Activated CD4-positive, alpha-beta memory T cell treated with anti-CD3 and anti-CD28 coated beads for 36 hours (primary cell): Measurements from ENCODE around the gene IQGAP1. TPM values are rescaled to one million over a fixed set of nuclear protein-coding genes. Genes with fewer than 3 reads are reported as not detected.
"Not testable (repeated sequence)": the region's sequence is repeated elsewhere in the genome, so short reads cannot be mapped to it uniquely, and the experiment has no call there.

Experiments
- CTCF ChIA-PET: fragments of 350-600 bp; sonication (Branson Sonifier 250); formaldehyde crosslinking; loops from one replicate; lab custom pipeline; 2021; ENCODE audit warnings: antibody characterized with exemption, inconsistent platforms; lab: Charles Lee
- POLR2A ChIA-PET: fragments of 350-600 bp; sonication (Branson Sonifier 250); formaldehyde crosslinking; loops from one replicate; lab custom pipeline; 2021; ENCODE audit warnings: antibody characterized with exemption; lab: Charles Lee
- DNase-seq: peaks from one replicate; pipeline ENCODE4 v3.0.0-alpha.2; 2020
- H3K27ac Mint-ChIP-seq: one replicate; pipeline ENCODE4 v1.8.0; 2021; ENCODE audit warnings: mixed read lengths
- H3K27me3 Mint-ChIP-seq: one replicate; pipeline ENCODE4 v1.8.0; 2021; ENCODE audit warnings: mixed read lengths
- H3K36me3 Mint-ChIP-seq: one replicate; pipeline ENCODE4 v1.8.0; 2021; ENCODE audit warnings: mixed read lengths
- H3K4me1 Mint-ChIP-seq: one replicate; pipeline ENCODE4 v1.8.0; 2021; ENCODE audit warnings: low read depth, mixed read lengths
- H3K4me3 Mint-ChIP-seq: one replicate; pipeline ENCODE4 v1.8.0; 2021; ENCODE audit warnings: mild to moderate bottlenecking, mixed read lengths
- H3K9me3 Mint-ChIP-seq: one replicate; pipeline ENCODE4 v1.8.0; 2021; ENCODE audit warnings: mixed read lengths
- intact Hi-C: fragments of 100-400 bp; cut with micrococcal nuclease; formaldehyde crosslinking; loops from one replicate; pipeline ENCODE4 v1.15.1; 2023
- total RNA-seq, 2 experiments: library from RNA; stranded (reverse); gene quantifications; one replicate each; pipeline ENCODE4 v1.2.3, GENCODE V29; 2021

IQGAP1 gene, protein sequence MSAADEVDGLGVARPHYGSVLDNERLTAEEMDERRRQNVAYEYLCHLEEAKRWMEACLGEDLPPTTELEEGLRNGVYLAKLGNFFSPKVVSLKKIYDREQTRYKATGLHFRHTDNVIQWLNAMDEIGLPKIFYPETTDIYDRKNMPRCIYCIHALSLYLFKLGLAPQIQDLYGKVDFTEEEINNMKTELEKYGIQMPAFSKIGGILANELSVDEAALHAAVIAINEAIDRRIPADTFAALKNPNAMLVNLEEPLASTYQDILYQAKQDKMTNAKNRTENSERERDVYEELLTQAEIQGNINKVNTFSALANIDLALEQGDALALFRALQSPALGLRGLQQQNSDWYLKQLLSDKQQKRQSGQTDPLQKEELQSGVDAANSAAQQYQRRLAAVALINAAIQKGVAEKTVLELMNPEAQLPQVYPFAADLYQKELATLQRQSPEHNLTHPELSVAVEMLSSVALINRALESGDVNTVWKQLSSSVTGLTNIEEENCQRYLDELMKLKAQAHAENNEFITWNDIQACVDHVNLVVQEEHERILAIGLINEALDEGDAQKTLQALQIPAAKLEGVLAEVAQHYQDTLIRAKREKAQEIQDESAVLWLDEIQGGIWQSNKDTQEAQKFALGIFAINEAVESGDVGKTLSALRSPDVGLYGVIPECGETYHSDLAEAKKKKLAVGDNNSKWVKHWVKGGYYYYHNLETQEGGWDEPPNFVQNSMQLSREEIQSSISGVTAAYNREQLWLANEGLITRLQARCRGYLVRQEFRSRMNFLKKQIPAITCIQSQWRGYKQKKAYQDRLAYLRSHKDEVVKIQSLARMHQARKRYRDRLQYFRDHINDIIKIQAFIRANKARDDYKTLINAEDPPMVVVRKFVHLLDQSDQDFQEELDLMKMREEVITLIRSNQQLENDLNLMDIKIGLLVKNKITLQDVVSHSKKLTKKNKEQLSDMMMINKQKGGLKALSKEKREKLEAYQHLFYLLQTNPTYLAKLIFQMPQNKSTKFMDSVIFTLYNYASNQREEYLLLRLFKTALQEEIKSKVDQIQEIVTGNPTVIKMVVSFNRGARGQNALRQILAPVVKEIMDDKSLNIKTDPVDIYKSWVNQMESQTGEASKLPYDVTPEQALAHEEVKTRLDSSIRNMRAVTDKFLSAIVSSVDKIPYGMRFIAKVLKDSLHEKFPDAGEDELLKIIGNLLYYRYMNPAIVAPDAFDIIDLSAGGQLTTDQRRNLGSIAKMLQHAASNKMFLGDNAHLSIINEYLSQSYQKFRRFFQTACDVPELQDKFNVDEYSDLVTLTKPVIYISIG (N-terminal part only)
- 100 to 1,000 TPM; 186 to 207 TPM for total RNA-seq

DNA sequence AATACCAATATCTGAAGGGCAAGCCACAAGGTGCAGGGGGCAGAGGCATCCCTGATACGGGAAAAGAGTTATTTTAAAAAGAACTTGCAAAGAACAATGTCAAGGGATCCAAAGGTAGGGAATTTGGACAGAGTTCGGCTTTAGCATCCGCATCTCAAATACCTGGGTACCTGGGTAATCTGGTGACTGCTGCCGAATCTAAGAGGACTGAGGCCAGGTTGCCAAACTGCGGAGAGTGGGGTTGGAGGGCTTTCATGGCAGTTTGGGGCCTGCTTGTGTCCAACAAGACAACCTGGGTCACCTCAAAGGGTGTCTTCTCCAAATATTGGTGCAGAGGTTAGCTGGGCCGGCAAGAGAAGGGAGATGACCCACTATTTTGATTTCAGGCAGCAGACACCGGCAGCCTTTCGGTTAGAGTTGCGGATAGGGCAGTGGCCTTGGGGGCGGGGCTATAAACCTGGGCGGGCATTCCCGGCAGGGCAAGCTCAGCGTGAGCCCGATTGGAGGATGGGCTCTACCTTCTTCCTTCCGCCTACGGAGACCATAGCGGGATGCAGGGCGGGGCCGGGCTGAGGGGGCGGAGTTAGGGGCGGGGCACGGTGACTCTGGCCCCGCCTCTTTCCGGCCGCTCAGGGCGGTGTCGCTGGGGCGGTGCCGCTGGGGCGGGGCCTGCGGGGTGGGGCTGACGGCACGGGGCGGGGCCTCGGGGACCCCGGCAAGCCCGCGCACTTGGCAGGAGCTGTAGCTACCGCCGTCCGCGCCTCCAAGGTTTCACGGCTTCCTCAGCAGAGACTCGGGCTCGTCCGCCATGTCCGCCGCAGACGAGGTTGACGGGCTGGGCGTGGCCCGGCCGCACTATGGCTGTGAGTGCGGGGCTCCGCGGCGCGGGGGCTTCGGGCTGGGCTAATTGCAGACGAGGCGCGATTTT, at the start of gene IQGAP1:
Gene IQGAP1 (plus strand): TSS at position 709 of the 928 bp plus-strand sequence. CDS start 100 bp downstream, at position 809.
- H3K36me3 Mint-ChIP-seq, result peaks cover 28% of the 10 kb centered on the region
- no peaks in the 10 kb centered on the region for H3K9me3 Mint-ChIP-seq
- H3K27ac Mint-ChIP-seq, result peak within 1 kb of the TSS; percentile 91
- ChIA-PET CTCF (interaction anchor here (0.6 to 2.1 kb wide), 13 partner anchors 12 to 260 kb away, joined by 3 to 17 read pairs (median 4); no protein-coding TSS in a partner anchor), POLR2A (interaction anchor here (0.6 to 2.6 kb wide), 16 partner anchors 9 to 514 kb away, joined by 3 to 28 read pairs (median 5); partner anchors contain the start of gene ZNF774)
- H3K4me3 Mint-ChIP-seq, result peak within 1 kb of the TSS; percentile 92
- intact Hi-C loops, result loop anchor here (1.0 to 5.0 kb wide), 5 partner anchors 14 to 545 kb away; partner anchors contain the start of genes CIB1, GDPGP1, HDDC3 and ZNF774
- peak; percentile 98 for DNase-seq
- no peaks in the 10 kb centered on the region for H3K27me3 Mint-ChIP-seq
- peaks cover 46% of the 10 kb centered on the region for H3K4me1 Mint-ChIP-seq

DNA sequence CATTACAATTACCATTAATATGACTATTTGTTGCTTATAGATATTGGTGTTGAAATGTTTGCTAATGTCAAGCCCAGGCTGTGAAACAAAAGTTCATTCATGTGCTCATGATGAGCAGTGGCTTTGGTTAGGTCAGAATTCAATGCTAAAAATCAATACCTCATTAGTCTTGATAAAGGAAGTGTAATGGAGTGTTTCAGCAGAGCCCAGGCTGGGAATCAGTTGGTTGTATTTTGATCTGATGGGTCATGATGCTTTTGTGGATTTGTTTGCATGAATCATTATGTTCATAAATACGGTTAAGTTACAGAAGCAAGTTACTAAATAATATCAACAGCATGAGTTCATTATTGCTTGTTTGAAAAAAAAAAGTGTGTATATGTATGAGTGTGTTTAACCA, 49.5 kb upstream of the IQGAP1 start:
- DNase-seq, result no peak
- H3K27ac Mint-ChIP-seq, result no peak overlapping the region
- H3K36me3 Mint-ChIP-seq, result no peaks in the 10 kb centered on the region
- H3K4me1 Mint-ChIP-seq, result peaks cover 16% of the 10 kb centered on the region
- intact Hi-C loops, result no loop called here
- no peaks in the 10 kb centered on the region for H3K27me3 Mint-ChIP-seq
- CTCF ChIA-PET, result no interaction called here
- POLR2A ChIA-PET, result no interaction called here
- H3K4me3 Mint-ChIP-seq, result no peak overlapping the region
- no peaks in the 10 kb centered on the region for H3K9me3 Mint-ChIP-seq

DNA sequence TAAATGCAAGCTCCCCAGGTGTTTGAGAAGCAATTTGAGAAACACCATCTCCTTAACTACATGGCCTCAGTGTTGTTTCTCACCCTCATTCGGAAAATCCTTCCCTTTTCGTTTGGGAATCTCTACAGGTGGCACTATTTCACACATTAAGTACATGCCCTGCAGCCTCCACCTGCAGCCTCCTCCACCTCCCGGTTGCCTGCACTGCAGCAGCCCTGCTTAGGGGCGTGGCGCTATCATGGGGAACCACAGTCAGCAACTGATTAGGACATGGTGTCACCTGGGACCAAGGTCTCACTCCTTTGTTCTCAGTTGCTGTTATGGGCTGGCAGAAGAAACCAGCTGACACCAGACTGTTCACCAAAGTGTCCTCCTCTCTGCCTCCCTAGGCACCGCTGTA, 47.7 kb upstream of the IQGAP1 start:
- Mint-ChIP-seq H3K27me3 (no peaks in the 10 kb centered on the region), H3K4me1 (peaks cover 16% of the 10 kb centered on the region), H3K27ac (no peak overlapping the region), H3K9me3 (no peaks in the 10 kb centered on the region), H3K4me3 (no peak overlapping the region), H3K36me3 (no peaks in the 10 kb centered on the region)
- POLR2A ChIA-PET, result no interaction called here
- intact Hi-C loops, result no loop called here
- DNase-seq, result no peak
- CTCF ChIA-PET, result interaction anchor here (1.6 kb wide), 1 partner anchor 20 kb away, joined by 9 read pairs; no protein-coding TSS in a partner anchor

DNA sequence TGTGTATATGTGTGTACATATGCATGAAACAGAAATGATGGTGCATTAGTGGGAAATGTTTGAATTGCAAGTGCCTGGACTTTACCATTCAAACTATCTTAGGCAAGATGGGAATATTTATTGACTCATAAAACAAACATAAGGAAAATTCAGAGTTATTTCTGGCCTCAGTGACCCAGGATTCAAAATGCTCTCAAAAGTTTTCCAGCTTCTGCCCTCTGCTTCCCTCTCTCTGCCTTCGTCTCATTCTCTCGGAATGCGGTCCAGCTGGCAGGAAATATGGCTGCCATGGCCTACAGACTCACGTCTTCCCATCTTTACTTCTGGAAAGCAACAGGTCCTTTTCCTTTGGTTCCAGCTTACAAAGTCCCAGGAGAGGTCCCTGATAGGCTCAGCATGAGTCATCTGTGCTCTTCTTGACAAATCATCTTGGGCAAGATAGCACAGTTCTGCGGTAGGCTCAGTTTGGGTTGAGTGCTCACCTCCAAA, 44.7 kb upstream of the IQGAP1 start:
- no peak for DNase-seq
- Mint-ChIP-seq H3K36me3 (no peaks in the 10 kb centered on the region), H3K27ac (no peak overlapping the region), H3K9me3 (no peaks in the 10 kb centered on the region), H3K27me3 (no peaks in the 10 kb centered on the region), H3K4me3 (no peak overlapping the region), H3K4me1 (peaks cover 8% of the 10 kb centered on the region)
- POLR2A ChIA-PET, result no interaction called here
- CTCF ChIA-PET, result interaction anchor here (3.1 kb wide), 1 partner anchor 23 kb away, joined by 11 read pairs; no protein-coding TSS in a partner anchor
- intact Hi-C loops, result no loop called here

DNA sequence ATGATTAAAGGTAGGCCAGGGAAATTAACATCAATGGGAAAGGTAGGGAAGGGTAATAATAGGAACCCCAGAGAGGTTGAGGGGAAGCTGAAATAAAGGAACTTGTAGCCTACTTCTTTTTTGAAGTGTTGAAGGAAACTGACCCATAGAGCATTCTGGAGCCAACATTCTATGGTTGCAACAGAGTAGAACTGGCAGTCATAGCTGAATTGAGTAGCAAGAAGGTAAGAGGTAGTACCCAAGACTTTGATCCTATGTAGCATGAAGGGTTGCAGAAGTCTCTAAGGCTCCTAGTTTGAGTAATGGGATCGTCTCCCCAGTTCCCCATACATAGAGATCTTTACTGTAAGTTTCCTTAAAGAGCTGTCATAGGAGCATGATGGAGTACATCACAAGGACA, 43.4 kb upstream of the IQGAP1 start:
- no peak for DNase-seq
- ChIA-PET CTCF (interaction anchor here (1.3 to 3.1 kb wide), 3 partner anchors 25 to 137 kb away, joined by 4 to 11 read pairs (median 5); no protein-coding TSS in a partner anchor), POLR2A (no interaction called here)
- no peak overlapping the region for H3K27ac Mint-ChIP-seq
- H3K4me1 Mint-ChIP-seq, result peaks cover 8% of the 10 kb centered on the region
- H3K4me3 Mint-ChIP-seq, result no peak overlapping the region
- no peaks in the 10 kb centered on the region for H3K27me3 Mint-ChIP-seq
- H3K9me3 Mint-ChIP-seq, result no peaks in the 10 kb centered on the region
- intact Hi-C loops, result no loop called here
- H3K36me3 Mint-ChIP-seq, result no peaks in the 10 kb centered on the region

DNA sequence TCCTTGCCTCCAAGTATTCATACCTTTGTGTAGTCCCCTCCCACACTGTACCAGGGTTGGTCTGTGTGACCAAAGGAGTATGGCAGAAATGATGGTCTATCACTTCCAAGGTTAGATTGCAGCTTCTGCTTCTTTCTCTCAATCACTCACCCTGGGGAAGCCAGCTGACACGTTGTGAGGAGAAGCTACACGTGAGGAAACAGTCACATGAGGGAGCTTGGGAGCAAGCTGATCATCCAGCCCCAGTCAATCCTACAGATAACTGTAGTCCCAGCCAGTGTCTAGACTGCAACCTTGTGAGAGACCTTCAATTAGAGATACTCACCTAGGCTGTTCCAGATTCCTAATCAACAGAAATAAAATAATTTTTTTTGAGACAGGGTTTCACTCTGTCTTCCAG, 42.2 kb upstream of the IQGAP1 start:
- Mint-ChIP-seq H3K4me1 (peaks cover 8% of the 10 kb centered on the region), H3K27me3 (peaks cover 4% of the 10 kb centered on the region), H3K9me3 (no peaks in the 10 kb centered on the region), H3K36me3 (no peaks in the 10 kb centered on the region), H3K27ac (no peak overlapping the region), H3K4me3 (no peak overlapping the region)
- ChIA-PET CTCF (interaction anchor here (3.1 kb wide), 1 partner anchor 26 kb away, joined by 11 read pairs; no protein-coding TSS in a partner anchor), POLR2A (no interaction called here)
- intact Hi-C loops, result no loop called here
- no peak for DNase-seq

DNA sequence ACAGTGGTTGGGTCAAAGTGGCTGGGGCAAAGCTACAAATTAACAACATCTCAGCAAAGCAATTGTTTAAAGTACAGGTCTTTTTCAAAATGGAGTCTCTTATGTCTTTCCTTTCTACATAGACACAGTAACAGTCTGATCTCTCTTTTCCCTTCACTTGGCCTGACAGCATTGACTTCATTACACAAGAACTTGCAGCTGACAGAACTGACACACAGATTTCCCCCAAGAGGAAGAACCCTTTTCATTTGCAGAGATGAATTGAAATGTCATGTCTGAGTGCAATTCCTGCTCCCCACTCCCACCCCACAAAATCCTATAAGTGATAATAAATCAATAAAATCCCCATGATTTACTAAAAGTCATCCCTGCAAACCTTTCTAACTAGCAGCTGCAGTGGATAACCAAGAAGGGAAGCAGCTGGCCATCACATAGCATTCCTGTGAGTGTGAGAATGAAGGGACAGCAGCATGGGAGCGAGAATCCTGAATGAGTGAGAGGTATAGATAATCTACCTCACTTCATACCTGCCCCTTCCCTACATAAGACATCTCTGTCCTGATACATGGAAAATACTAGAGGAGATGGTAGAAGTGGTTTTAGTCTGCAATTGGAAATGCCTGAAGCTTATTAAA, 40.5 kb upstream of the IQGAP1 start:
- POLR2A ChIA-PET, result not testable (repeated sequence)
- CTCF ChIA-PET, result interaction anchor here (0.6 to 2.0 kb wide), 2 partner anchors 27 to 204 kb away, joined by 3 to 4 read pairs; no protein-coding TSS in a partner anchor

DNA sequence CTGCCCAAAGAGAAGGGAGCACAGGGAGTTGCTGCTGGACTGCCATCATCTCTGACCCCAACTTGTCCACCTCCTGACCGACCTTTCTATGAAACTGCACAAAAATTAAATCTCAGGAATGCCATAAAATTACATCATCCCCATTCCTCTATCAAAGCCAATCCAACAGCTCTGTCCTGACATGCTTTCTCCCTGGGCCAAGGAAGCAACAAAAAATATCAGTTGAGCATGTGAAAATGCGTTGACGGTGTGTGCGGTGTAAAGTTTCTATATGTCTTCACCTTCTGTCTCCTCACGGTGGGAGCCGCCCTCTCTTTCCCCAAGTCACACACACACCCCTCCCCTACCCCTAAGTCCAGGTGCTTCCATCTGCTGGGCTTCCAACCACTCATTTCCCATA, 39.6 kb upstream of the IQGAP1 start:
- Mint-ChIP-seq H3K4me3 (no peak overlapping the region), H3K9me3 (no peaks in the 10 kb centered on the region), H3K27ac (no peak overlapping the region), H3K4me1 (peaks cover 6% of the 10 kb centered on the region), H3K27me3 (peaks cover 4% of the 10 kb centered on the region), H3K36me3 (no peaks in the 10 kb centered on the region)
- ChIA-PET POLR2A (no interaction called here), CTCF (no interaction called here)
- intact Hi-C loops, result no loop called here
- DNase-seq, result no peak

More for the DNA sequence above, 40.5 kb upstream of the IQGAP1 start:
- H3K27me3 Mint-ChIP-seq, intact Hi-C loops, H3K27ac Mint-ChIP-seq, H3K36me3 Mint-ChIP-seq, DNase-seq, H3K9me3 Mint-ChIP-seq, H3K4me3 Mint-ChIP-seq: not testable (repeated sequence)
- H3K4me1 Mint-ChIP-seq, result peaks cover 12% of the 10 kb centered on the region

DNA sequence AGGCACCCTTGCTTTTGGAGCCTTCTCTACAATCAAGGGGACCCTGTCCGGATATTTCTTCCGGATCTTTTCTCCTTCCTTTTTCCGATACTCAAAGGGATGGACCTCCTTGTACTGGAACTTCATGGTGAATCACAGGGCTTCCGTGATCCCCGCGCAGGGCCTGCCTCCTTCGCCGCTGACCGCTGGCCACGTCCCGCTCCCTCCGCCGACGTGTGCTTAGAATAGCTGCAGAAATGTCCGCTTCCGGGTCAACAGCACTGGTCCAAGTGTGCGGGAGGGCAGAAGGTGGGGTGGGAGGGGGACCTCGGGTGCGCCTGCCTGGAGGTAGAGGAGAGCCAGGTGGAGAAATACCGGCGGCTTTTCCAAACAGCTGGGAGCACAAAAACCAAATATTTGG, 39.0 kb upstream of the IQGAP1 start:
- Mint-ChIP-seq H3K9me3 (no peaks in the 10 kb centered on the region), H3K4me3 (no peak overlapping the region)
- POLR2A ChIA-PET, result no interaction called here

DNA sequence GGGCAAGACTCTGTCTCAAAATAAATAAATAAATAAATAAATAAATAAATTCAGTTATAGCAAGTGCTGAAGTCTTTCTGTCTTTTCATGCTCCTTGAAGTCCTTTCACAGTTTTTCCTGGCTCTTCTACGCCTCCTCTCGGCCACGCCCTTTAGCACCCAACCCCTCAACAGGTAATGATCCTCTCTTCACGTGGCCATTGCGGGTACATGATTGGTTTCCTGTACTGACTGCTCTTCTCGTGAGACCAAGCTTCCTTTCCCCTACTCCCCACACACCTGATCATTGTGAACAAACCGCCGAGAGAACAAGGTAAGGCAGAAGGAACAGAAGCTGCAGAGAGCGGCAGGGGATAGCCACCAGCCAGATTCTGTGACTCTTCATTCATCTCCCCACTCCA, 38.2 kb upstream of the IQGAP1 start:
- ChIA-PET POLR2A (no interaction called here), CTCF (no interaction called here)
- Mint-ChIP-seq H3K9me3 (no peaks in the 10 kb centered on the region), H3K36me3 (no peaks in the 10 kb centered on the region), H3K27me3 (peaks cover 4% of the 10 kb centered on the region), H3K4me3 (no peak overlapping the region), H3K27ac (no peak overlapping the region), H3K4me1 (peaks cover 6% of the 10 kb centered on the region)
- no peak for DNase-seq
- intact Hi-C loops, result loop anchor here (5.0 kb wide), 1 partner anchor 37 kb away; the partner anchor contains the start of gene IQGAP1

More for the DNA sequence above, 39.0 kb upstream of the IQGAP1 start:
- no peaks in the 10 kb centered on the region for H3K36me3 Mint-ChIP-seq
- intact Hi-C loops, result no loop called here
- no peak overlapping the region for H3K27ac Mint-ChIP-seq
- CTCF ChIA-PET, result no interaction called here
- H3K4me1 Mint-ChIP-seq, result peaks cover 6% of the 10 kb centered on the region
- peaks cover 4% of the 10 kb centered on the region for H3K27me3 Mint-ChIP-seq
- DNase-seq, result no peak
